ENCODE measurements around the gene KIF1B. TPM values are rescaled to one million over a fixed set of nuclear protein-coding genes. Genes with fewer than 3 reads are reported as not detected.

KIF1B gene
- total and polyA plus RNA-seq, 2 experiments from 2014 or later, result 21.5 to 68.4 TPM

DNA sequence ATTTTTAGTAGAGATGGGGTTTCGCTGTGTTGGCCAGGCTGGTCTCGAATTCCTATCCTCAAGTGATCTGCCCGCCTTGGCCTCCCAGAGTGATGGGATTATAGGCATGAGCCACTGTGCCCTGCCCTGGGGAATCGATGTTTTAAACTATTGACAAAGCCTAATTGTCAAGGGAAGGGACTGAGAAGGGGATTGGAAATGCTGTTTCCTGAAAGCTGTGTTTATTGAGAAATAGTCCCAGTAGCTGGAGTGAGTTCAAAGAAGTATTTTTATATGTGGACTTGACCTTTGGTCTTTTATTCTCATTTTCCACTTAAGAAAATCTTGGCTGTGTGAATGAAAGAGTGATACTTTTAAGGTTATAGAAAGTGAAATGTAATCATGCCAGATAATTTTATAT is 47.5 kb downstream of the KIF1B start:
- no peak for DNase-seq (ENCODE audit: low spot score)
- Histone ChIP-seq H3K4me3 (no peak overlapping the region), H3K4me2 (no peak overlapping the region), H3K4me1 (ENCODE audit: insufficient read depth) (no peaks in the 10 kb centered on the region), H3K27ac (ENCODE audit: low read depth) (no peak overlapping the region), H3K79me2 (replicated peaks; ENCODE audit: insufficient read depth) (peaks cover 29% of the 10 kb centered on the region), H3K36me3 (ENCODE audit: insufficient read depth) (peaks cover 22% of the 10 kb centered on the region), H3F3A (replicated peaks; ENCODE audit: low read depth) (0 out of 2 replicates have a peak, but pooled peaks cover 2% of the 10 kb centered on the region), H3K9me2 (ENCODE audit: insufficient read depth) (no peaks in the 10 kb centered on the region), H2AFZ (no peak overlapping the region), H3K27me3 (ENCODE audit: insufficient read depth) (no peaks in the 10 kb centered on the region), H4K20me1 (replicated peaks; ENCODE audit: insufficient read depth) (peaks cover 14% of the 10 kb centered on the region)
- H3K4me3 Mint-ChIP-seq, result no peak overlapping the region
- ATAC-seq, result no peak
- no peaks in the 10 kb centered on the region for H3K9me3 Mint-ChIP-seq
- peaks cover 45% of the 10 kb centered on the region for H3K36me3 Mint-ChIP-seq (ENCODE audit: low read depth)
- H3K27ac Mint-ChIP-seq, result no peak overlapping the region
- no peaks in the 10 kb centered on the region for H3K4me1 Mint-ChIP-seq
- H3K27me3 Mint-ChIP-seq (ENCODE audit: insufficient read depth, low read depth, poor library complexity), result peaks cover 2% of the 10 kb centered on the region
- TF ChIP-seq JUNB (IDR thresholded peaks at IDR 0.05; ENCODE audit: unreplicated experiment) (no peak), STAT1 (IDR thresholded peaks at IDR 0.05; ENCODE audit: unreplicated experiment) (no peak), ZNF331 (CRISPR knock-in tag; IDR thresholded peaks at IDR 0.05; ENCODE audit: low read depth) (no peak), EZH2 (IDR thresholded peaks at IDR 0.05; ENCODE audit: low read depth, unreplicated experiment) (no peak), ZNF114 (CRISPR knock-in tag; IDR thresholded peaks at IDR 0.05) (no peak), CREB1 (CRISPR knock-in tag; IDR thresholded peaks at IDR 0.05; ENCODE audit: low read depth) (no peak), EZH2phosphoT487 (IDR thresholded peaks at IDR 0.05; ENCODE audit: unreplicated experiment) (no peak), POLR2AphosphoS5 (IDR thresholded peaks at IDR 0.05; ENCODE audit: low read depth) (no peak), NANOG (IDR thresholded peaks at IDR 0.05; ENCODE audit: borderline replicate concordance) (no peak)
- TF ChIP-seq, protein P1, sequence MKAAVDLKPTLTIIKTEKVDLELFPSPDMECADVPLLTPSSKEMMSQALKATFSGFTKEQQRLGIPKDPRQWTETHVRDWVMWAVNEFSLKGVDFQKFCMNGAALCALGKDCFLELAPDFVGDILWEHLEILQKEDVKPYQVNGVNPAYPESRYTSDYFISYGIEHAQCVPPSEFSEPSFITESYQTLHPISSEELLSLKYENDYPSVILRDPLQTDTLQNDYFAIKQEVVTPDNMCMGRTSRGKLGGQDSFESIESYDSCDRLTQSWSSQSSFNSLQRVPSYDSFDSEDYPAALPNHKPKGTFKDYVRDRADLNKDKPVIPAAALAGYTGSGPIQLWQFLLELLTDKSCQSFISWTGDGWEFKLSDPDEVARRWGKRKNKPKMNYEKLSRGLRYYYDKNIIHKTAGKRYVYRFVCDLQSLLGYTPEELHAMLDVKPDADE (IDR thresholded peaks at IDR 0.05), result no peak
- TF ChIP-seq, protein P2, sequence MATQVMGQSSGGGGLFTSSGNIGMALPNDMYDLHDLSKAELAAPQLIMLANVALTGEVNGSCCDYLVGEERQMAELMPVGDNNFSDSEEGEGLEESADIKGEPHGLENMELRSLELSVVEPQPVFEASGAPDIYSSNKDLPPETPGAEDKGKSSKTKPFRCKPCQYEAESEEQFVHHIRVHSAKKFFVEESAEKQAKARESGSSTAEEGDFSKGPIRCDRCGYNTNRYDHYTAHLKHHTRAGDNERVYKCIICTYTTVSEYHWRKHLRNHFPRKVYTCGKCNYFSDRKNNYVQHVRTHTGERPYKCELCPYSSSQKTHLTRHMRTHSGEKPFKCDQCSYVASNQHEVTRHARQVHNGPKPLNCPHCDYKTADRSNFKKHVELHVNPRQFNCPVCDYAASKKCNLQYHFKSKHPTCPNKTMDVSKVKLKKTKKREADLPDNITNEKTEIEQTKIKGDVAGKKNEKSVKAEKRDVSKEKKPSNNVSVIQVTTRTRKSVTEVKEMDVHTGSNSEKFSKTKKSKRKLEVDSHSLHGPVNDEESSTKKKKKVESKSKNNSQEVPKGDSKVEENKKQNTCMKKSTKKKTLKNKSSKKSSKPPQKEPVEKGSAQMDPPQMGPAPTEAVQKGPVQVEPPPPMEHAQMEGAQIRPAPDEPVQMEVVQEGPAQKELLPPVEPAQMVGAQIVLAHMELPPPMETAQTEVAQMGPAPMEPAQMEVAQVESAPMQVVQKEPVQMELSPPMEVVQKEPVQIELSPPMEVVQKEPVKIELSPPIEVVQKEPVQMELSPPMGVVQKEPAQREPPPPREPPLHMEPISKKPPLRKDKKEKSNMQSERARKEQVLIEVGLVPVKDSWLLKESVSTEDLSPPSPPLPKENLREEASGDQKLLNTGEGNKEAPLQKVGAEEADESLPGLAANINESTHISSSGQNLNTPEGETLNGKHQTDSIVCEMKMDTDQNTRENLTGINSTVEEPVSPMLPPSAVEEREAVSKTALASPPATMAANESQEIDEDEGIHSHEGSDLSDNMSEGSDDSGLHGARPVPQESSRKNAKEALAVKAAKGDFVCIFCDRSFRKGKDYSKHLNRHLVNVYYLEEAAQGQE (IDR thresholded peaks at IDR 0.05; ENCODE audit: unreplicated experiment), result no peak
- TF ChIP-seq, protein P3, sequence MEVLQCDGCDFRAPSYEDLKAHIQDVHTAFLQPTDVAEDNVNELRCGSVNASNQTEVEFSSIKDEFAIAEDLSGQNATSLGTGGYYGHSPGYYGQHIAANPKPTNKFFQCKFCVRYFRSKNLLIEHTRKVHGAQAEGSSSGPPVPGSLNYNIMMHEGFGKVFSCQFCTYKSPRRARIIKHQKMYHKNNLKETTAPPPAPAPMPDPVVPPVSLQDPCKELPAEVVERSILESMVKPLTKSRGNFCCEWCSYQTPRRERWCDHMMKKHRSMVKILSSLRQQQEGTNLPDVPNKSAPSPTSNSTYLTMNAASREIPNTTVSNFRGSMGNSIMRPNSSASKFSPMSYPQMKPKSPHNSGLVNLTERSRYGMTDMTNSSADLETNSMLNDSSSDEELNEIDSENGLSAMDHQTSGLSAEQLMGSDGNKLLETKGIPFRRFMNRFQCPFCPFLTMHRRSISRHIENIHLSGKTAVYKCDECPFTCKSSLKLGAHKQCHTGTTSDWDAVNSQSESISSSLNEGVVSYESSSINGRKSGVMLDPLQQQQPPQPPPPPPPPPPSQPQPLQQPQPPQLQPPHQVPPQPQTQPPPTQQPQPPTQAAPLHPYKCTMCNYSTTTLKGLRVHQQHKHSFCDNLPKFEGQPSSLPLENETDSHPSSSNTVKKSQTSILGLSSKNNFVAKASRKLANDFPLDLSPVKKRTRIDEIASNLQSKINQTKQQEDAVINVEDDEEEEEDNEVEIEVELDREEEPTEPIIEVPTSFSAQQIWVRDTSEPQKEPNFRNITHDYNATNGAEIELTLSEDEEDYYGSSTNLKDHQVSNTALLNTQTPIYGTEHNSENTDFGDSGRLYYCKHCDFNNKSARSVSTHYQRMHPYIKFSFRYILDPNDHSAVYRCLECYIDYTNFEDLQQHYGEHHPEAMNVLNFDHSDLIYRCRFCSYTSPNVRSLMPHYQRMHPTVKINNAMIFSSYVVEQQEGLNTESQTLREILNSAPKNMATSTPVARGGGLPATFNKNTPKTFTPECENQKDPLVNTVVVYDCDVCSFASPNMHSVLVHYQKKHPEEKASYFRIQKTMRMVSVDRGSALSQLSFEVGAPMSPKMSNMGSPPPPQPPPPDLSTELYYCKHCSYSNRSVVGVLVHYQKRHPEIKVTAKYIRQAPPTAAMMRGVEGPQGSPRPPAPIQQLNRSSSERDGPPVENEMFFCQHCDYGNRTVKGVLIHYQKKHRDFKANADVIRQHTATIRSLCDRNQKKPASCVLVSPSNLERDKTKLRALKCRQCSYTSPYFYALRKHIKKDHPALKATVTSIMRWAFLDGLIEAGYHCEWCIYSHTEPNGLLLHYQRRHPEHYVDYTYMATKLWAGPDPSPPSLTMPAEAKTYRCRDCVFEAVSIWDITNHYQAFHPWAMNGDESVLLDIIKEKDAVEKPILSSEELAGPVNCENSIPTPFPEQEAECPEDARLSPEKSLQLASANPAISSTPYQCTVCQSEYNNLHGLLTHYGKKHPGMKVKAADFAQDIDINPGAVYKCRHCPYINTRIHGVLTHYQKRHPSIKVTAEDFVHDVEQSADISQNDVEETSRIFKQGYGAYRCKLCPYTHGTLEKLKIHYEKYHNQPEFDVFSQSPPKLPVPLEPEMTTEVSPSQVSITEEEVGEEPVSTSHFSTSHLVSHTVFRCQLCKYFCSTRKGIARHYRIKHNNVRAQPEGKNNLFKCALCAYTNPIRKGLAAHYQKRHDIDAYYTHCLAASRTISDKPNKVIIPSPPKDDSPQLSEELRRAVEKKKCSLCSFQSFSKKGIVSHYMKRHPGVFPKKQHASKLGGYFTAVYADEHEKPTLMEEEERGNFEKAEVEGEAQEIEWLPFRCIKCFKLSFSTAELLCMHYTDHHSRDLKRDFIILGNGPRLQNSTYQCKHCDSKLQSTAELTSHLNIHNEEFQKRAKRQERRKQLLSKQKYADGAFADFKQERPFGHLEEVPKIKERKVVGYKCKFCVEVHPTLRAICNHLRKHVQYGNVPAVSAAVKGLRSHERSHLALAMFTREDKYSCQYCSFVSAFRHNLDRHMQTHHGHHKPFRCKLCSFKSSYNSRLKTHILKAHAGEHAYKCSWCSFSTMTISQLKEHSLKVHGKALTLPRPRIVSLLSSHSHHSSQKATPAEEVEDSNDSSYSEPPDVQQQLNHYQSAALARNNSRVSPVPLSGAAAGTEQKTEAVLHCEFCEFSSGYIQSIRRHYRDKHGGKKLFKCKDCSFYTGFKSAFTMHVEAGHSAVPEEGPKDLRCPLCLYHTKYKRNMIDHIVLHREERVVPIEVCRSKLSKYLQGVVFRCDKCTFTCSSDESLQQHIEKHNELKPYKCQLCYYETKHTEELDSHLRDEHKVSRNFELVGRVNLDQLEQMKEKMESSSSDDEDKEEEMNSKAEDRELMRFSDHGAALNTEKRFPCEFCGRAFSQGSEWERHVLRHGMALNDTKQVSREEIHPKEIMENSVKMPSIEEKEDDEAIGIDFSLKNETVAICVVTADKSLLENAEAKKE (CRISPR knock-in tag; IDR thresholded peaks at IDR 0.05), result no peak
- TF ChIP-seq, protein P4, sequence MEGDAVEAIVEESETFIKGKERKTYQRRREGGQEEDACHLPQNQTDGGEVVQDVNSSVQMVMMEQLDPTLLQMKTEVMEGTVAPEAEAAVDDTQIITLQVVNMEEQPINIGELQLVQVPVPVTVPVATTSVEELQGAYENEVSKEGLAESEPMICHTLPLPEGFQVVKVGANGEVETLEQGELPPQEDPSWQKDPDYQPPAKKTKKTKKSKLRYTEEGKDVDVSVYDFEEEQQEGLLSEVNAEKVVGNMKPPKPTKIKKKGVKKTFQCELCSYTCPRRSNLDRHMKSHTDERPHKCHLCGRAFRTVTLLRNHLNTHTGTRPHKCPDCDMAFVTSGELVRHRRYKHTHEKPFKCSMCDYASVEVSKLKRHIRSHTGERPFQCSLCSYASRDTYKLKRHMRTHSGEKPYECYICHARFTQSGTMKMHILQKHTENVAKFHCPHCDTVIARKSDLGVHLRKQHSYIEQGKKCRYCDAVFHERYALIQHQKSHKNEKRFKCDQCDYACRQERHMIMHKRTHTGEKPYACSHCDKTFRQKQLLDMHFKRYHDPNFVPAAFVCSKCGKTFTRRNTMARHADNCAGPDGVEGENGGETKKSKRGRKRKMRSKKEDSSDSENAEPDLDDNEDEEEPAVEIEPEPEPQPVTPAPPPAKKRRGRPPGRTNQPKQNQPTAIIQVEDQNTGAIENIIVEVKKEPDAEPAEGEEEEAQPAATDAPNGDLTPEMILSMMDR (conservative IDR thresholded peaks at IDR 0.05; ENCODE audit: low read depth in 2 of 2), result no peak
